Thoracic aorta (tissue), 2 donors: Measurements from ENCODE around the gene KLF11. TPM values are rescaled to one million over a fixed set of nuclear protein-coding genes. Genes with fewer than 3 reads are reported as not detected.
"Not testable (repeated sequence)": the region's sequence is repeated elsewhere in the genome, so short reads cannot be mapped to it uniquely, and the experiment has no call there.

Source experiments
- ATAC-seq: fragments of 150-250 bp; one replicate; pipeline ENCODE4 v1.8.0; 2017; ENCODE audit warnings: low read depth; ENCODE audit not compliant: insufficient number of reproducible peaks, low FRiP score
- DNase-seq: peaks from one replicate; pipeline ENCODE4 v3.0.0-alpha.2; 2020; ENCODE audit warnings: low spot score
- H3K27ac ChIP-seq, 2 donors: fragments of 200-600 bp; sonication (generic); 1 replicate in 1 of 2; 2 replicates in 1 of 2; pipeline ENCODE4 v1.5.1; 2016; ENCODE audit warnings: mild to moderate bottlenecking in 2 of 2, moderate library complexity in 2 of 2
- H3K27me3 ChIP-seq: fragments of 200-600 bp; sonication (generic); replicated peaks from 2 replicates; pipeline ENCODE4 v1.6.0; 2016; ENCODE audit warnings: mild to moderate bottlenecking; ENCODE audit not compliant: insufficient read depth
- H3K36me3 ChIP-seq: fragments of 200-600 bp; sonication (generic); one replicate; pipeline ENCODE4 v1.5.1; 2016
- H3K4me1 ChIP-seq, 2 donors: fragments of 200-600 bp; sonication (generic); 1 replicate in 1 of 2; 2 replicates in 1 of 2; pipeline versions ENCODE4 v1.5.1 to v1.6.0; 2016; ENCODE audit warnings: low read depth in 2 of 2, mild to moderate bottlenecking in 1 of 2; ENCODE audit not compliant: control insufficient read depth in 1 of 2
- H3K4me3 ChIP-seq: fragments of 200-600 bp; sonication (generic); 2 replicates; pipeline ENCODE4 v1.5.1; 2016; ENCODE audit warnings: mild to moderate bottlenecking
- H3K9me3 ChIP-seq: fragments of 200-600 bp; sonication (generic); 2 replicates; pipeline ENCODE4 v1.5.1; 2016
- total RNA-seq, 2 donors: library from RNA; depleted of rRNA; stranded (reverse); fragments of >200 nt; gene quantifications; one replicate each; pipeline versions ENCODE4 v1.1.0 to v1.2.3, GENCODE V29; 2016
- TF ChIP-seq, protein P1 (sequence below): fragments of 200-600 bp; sonication (generic); IDR thresholded peaks from one replicate; pipeline ENCODE4 v1.5.1; 2019; ENCODE audit warnings: antibody characterized with exemption

The KLF11 gene
- total RNA-seq, 2 donors from 2014 or later, result 14.4 to 20.0 TPM

DNA sequence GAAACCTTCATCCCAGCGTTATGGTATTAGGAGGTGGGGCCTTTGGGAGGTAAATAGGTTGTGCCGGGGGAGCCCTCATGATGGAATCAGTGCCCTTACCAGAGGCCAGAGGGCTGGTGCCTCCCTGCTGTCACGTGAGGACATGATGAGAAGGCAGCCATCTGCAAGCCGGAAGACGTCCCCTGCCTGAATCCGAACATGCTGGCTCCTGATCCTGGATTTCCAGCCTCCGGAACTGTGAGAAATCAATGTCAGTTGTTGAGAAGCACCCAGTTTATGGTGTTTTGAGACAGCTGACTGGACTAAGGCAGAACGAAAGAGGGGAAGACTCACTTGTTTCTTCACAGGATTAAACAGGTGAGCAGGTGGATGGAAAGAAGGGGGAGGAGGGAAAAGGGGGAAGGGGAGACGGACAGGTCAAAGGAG, 13.0 kb upstream of the KLF11 start:
- no peak for ATAC-seq
- H3K4me1 ChIP-seq, result peaks cover under 1 to 3% of the 10 kb centered on the region in 2 donors
- no peak for DNase-seq
- TF ChIP-seq, protein P1, sequence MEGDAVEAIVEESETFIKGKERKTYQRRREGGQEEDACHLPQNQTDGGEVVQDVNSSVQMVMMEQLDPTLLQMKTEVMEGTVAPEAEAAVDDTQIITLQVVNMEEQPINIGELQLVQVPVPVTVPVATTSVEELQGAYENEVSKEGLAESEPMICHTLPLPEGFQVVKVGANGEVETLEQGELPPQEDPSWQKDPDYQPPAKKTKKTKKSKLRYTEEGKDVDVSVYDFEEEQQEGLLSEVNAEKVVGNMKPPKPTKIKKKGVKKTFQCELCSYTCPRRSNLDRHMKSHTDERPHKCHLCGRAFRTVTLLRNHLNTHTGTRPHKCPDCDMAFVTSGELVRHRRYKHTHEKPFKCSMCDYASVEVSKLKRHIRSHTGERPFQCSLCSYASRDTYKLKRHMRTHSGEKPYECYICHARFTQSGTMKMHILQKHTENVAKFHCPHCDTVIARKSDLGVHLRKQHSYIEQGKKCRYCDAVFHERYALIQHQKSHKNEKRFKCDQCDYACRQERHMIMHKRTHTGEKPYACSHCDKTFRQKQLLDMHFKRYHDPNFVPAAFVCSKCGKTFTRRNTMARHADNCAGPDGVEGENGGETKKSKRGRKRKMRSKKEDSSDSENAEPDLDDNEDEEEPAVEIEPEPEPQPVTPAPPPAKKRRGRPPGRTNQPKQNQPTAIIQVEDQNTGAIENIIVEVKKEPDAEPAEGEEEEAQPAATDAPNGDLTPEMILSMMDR, result no peak
- H3K4me3 ChIP-seq, result no peak overlapping the region
- H3K36me3 ChIP-seq, result no peaks in the 10 kb centered on the region
- H3K27ac ChIP-seq, result no peak overlapping the region
- H3K27me3 ChIP-seq, result no peaks in the 10 kb centered on the region
- no peaks in the 10 kb centered on the region for H3K9me3 ChIP-seq

DNA sequence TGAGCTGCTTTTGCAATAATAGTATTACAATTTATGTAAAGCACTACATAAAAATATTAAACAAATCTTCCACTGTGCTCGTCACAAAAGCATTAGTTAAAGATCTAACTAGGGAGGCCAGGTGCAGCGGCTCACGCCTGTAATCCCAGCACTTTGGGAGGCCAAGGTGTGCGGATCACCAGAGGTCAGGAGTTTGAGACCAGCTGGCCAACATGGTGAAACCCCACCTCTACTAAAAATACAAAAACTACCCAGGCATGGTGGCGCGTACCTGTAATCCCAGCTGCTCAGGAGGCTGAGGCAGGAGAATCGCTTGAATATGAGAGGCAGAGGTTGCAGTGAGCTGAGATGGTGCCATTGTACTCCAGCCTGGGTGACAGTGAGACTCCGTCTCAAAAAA, 12.6 kb upstream of the KLF11 start:
- H3K4me1 ChIP-seq, H3K4me3 ChIP-seq, H3K27ac ChIP-seq, H3K9me3 ChIP-seq, ATAC-seq, H3K36me3 ChIP-seq, DNase-seq, H3K27me3 ChIP-seq: not testable (repeated sequence)

DNA sequence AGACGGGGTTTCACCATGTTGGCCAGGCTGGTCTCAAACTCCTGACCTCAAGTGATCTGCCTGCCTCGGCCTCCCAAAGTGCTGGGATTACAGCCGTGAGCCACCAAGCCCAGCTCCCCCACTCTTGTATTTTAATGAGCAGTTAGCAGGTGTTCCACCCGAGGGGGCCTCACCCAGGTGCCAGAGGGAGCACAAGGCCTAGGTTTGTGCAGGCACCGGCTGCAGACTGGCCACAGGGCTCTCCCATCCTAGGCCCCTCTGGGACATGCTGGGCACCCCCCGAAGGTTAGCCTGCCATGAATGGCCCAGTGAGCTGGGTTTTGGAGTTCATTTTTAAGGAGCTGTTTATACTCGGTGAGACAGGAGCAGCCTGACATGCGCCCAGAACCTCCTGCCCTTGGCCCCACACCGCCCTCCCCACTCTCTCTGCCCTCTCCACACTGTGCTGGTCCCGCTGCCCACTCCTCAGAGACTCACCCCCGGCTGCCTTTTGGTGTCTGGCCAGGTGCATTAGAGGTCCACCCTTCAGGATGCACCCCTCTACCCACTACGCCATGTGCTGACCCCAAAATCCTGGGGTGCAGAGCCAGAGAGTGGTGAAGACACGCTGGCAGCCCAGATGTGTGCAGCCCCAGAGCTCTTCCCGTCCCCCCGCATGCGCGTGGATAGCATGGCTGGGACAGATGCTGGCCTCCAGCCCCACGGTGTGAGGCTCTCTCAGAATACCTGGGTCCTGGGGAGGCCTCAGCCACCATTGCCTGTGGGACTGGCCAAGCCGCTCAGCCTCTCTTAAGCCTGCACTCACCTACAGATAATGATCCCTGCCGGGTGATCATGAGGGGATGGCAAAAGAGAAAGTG, 11.2 kb upstream of the KLF11 start:
- no peaks in the 10 kb centered on the region for H3K9me3 ChIP-seq
- no peak overlapping the region for H3K4me3 ChIP-seq
- no peaks in the 10 kb centered on the region for H3K27me3 ChIP-seq
- DNase-seq (no peak), ATAC-seq (no peak)
- TF ChIP-seq, protein P1, result no peak
- no peaks in the 10 kb centered on the region for H3K36me3 ChIP-seq
- no peak overlapping the region for H3K27ac ChIP-seq
- peaks cover 15 to 21% of the 10 kb centered on the region in 2 donors for H3K4me1 ChIP-seq

DNA sequence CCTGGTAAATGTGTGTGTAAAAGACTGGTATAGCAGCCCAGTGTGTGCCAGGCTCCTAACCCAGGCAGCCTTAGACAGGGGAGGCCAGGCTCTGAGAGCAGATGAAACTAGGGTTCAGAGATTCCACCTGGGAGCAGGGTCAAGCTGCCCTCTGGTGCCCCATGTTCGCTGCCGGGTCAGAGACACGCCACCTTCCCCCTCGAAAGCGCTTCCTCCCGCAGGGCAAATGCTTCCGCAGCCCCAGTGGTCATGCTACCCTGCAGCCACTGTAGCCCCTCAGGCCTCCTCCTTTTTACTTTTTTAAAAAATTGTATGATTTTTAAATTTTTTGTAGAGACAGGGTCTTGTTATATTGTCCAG, 10.6 kb upstream of the KLF11 start:
- no peaks in the 10 kb centered on the region for H3K27me3 ChIP-seq
- TF ChIP-seq, protein P1, result no peak
- ATAC-seq, result no peak
- H3K36me3 ChIP-seq, result no peaks in the 10 kb centered on the region
- H3K9me3 ChIP-seq, result no peaks in the 10 kb centered on the region
- H3K4me3 ChIP-seq, result no peak overlapping the region
- no peak for DNase-seq
- no peak overlapping the region for H3K27ac ChIP-seq
- peaks cover 18 to 27% of the 10 kb centered on the region in 2 donors for H3K4me1 ChIP-seq

DNA sequence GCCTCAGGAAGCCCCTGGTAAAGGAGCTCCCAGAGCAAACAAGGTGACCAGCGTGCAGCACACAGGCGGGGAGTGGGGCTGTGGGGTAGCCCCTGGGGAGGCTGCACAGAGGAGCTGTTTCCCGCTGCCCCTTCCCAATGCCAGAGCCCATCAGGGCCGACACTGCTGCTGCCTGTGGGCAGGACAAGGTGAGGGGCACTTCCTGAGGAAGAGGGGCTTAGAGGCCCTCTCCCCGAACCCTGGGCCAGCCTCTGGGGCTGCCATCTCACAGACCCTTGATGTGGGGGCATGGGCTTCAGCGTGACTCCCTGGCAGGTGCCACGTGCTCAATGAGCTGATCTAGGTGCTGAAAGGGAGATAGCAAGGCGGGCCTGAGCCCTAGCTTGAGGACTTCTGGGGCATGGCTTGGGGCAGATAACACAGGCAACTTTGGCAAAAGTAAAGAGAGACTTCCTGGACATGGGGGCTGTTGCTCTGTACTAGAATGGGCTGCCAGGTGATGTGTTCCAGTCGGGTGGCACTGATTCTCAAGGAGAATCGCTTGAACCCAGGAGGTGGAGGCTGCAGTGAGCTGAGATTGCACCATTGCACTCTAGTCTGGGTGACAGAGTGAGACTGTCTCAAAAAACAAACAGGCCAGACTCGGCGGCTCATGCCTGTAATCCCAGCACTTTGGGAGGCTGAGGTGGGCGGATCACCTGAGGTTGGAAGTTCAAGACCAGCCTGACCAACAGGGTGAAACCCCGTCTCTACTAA, 9.9 kb upstream of the KLF11 start:
- H3K27me3 ChIP-seq, result no peaks in the 10 kb centered on the region
- H3K4me3 ChIP-seq, result no peak overlapping the region
- no peak overlapping the region for H3K27ac ChIP-seq
- DNase-seq (no peak), ATAC-seq (no peak)
- TF ChIP-seq, protein P1, result no peak
- H3K4me1 ChIP-seq, result peaks cover 18 to 33% of the 10 kb centered on the region in 2 donors
- H3K9me3 ChIP-seq, result no peaks in the 10 kb centered on the region
- no peaks in the 10 kb centered on the region for H3K36me3 ChIP-seq
